ENCODE measurements around the gene NECTIN1.
A peak's percentile ranks its signal among the peaks of the same experiment; 100 is the strongest.

The NECTIN1 gene

GRCh38 chr11:119723952-119724325 lies 5.1 kb downstream of the NECTIN1 start:
- no peak overlapping the region for H3K27ac ChIP-seq (ENCODE audit: low read depth, low read length)
- H3K27me3 ChIP-seq (ENCODE audit: control insufficient read depth in 5 of 5, insufficient read depth in 4 of 5, low read length in 5 of 5) = peaks cover 0 to 2% (median 0%) of the 10 kb centered on the region in 5 donors
- H3K9ac ChIP-seq (ENCODE audit: low read length in 5 of 5) = no peak overlapping the region
- H3K4me1 ChIP-seq (ENCODE audit: control insufficient read depth in 5 of 5, insufficient read depth in 5 of 5, low read length in 5 of 5) = peaks cover 9 to 42% (median 38%) of the 10 kb centered on the region in 5 donors
- H3K4me3 ChIP-seq (ENCODE audit: low read depth in 1 of 5, low read length in 5 of 5) = no peak overlapping the region
- H3K36me3 ChIP-seq (ENCODE audit: control insufficient read depth in 5 of 5, insufficient read depth in 5 of 5, low read length in 5 of 5) = peaks cover 0 to 4% (median 0%) of the 10 kb centered on the region in 5 donors
- no peaks in the 10 kb centered on the region for H3K9me3 ChIP-seq (ENCODE audit: control insufficient read depth in 5 of 5, low read length in 5 of 5)

- Histone ChIP-seq H3K27ac (ENCODE audit: low read depth, low read length) (no peak overlapping the region), H3K4me1 (ENCODE audit: control insufficient read depth in 5 of 5, insufficient read depth in 5 of 5, low read length in 5 of 5) (peaks cover 9 to 41% (median 37%) of the 10 kb centered on the region in 5 donors), H3K9ac (ENCODE audit: low read length in 5 of 5) (no peak overlapping the region), H3K9me3 (ENCODE audit: control insufficient read depth in 5 of 5, low read length in 5 of 5) (no peaks in the 10 kb centered on the region), H3K27me3 (ENCODE audit: control insufficient read depth in 5 of 5, insufficient read depth in 4 of 5, low read length in 5 of 5) (peaks cover 0 to 2% (median 0%) of the 10 kb centered on the region in 5 donors), H3K36me3 (ENCODE audit: control insufficient read depth in 5 of 5, insufficient read depth in 5 of 5, low read length in 5 of 5) (peaks cover 0 to 4% (median 0%) of the 10 kb centered on the region in 5 donors), H3K4me3 (ENCODE audit: low read depth in 1 of 5, low read length in 5 of 5) (no peak overlapping the region)
These were observed 5.6 kb downstream of the NECTIN1 start for GRCh38 chr11:119723243-119723951.

GRCh38 chr11:119722281-119722794 lies 6.7 kb downstream of the NECTIN1 start:
- Histone ChIP-seq H3K27ac (ENCODE audit: low read depth, low read length) (no peak overlapping the region), H3K4me3 (ENCODE audit: low read depth in 1 of 5, low read length in 5 of 5) (no peak overlapping the region), H3K27me3 (ENCODE audit: control insufficient read depth in 5 of 5, insufficient read depth in 4 of 5, low read length in 5 of 5) (peaks cover 0 to 1% (median 0%) of the 10 kb centered on the region in 5 donors), H3K9me3 (ENCODE audit: control insufficient read depth in 5 of 5, low read length in 5 of 5) (no peaks in the 10 kb centered on the region), H3K9ac (ENCODE audit: low read length in 5 of 5) (no peak overlapping the region), H3K4me1 (ENCODE audit: control insufficient read depth in 5 of 5, insufficient read depth in 5 of 5, low read length in 5 of 5) (peaks cover 9 to 30% (median 27%) of the 10 kb centered on the region in 5 donors), H3K36me3 (ENCODE audit: control insufficient read depth in 5 of 5, insufficient read depth in 5 of 5, low read length in 5 of 5) (peaks cover 0 to 4% (median 0%) of the 10 kb centered on the region in 5 donors)

GRCh38 chr11:119721129-119722120 lies 7.6 kb downstream of the NECTIN1 start:
- H3K9ac ChIP-seq (ENCODE audit: low read length in 5 of 5) = peak overlapping the region in 1 of 5 donors; percentile 47
- no peak overlapping the region for H3K27ac ChIP-seq (ENCODE audit: low read depth, low read length)
- H3K27me3 ChIP-seq (ENCODE audit: control insufficient read depth in 5 of 5, insufficient read depth in 4 of 5, low read length in 5 of 5) = no peaks in the 10 kb centered on the region
- H3K4me1 ChIP-seq (ENCODE audit: control insufficient read depth in 5 of 5, insufficient read depth in 5 of 5, low read length in 5 of 5) = peaks cover 5 to 21% (median 17%) of the 10 kb centered on the region in 5 donors
- no peaks in the 10 kb centered on the region for H3K9me3 ChIP-seq (ENCODE audit: control insufficient read depth in 5 of 5, low read length in 5 of 5)
- peaks cover 0 to 4% (median 0%) of the 10 kb centered on the region in 5 donors for H3K36me3 ChIP-seq (ENCODE audit: control insufficient read depth in 5 of 5, insufficient read depth in 5 of 5, low read length in 5 of 5)
- no peak overlapping the region for H3K4me3 ChIP-seq (ENCODE audit: low read depth in 1 of 5, low read length in 5 of 5)

- no peak overlapping the region for H3K4me3 ChIP-seq (ENCODE audit: low read depth in 1 of 5, low read length in 5 of 5)
- peak overlapping the region in 1 of 5 donors; percentile 47 for H3K9ac ChIP-seq (ENCODE audit: low read length in 5 of 5)
- no peak overlapping the region for H3K27ac ChIP-seq (ENCODE audit: low read depth, low read length)
- H3K9me3 ChIP-seq (ENCODE audit: control insufficient read depth in 5 of 5, low read length in 5 of 5) = no peaks in the 10 kb centered on the region
- H3K36me3 ChIP-seq (ENCODE audit: control insufficient read depth in 5 of 5, insufficient read depth in 5 of 5, low read length in 5 of 5) = peaks cover 0 to 4% (median 0%) of the 10 kb centered on the region in 5 donors
- peaks cover 5 to 19% (median 15%) of the 10 kb centered on the region in 5 donors for H3K4me1 ChIP-seq (ENCODE audit: control insufficient read depth in 5 of 5, insufficient read depth in 5 of 5, low read length in 5 of 5)
- no peaks in the 10 kb centered on the region for H3K27me3 ChIP-seq (ENCODE audit: control insufficient read depth in 5 of 5, insufficient read depth in 4 of 5, low read length in 5 of 5)
These were observed 8.6 kb downstream of the NECTIN1 start for GRCh38 chr11:119720311-119720913.

- peaks cover 5 to 20% (median 15%) of the 10 kb centered on the region in 5 donors for H3K4me1 ChIP-seq (ENCODE audit: control insufficient read depth in 5 of 5, insufficient read depth in 5 of 5, low read length in 5 of 5)
- no peak overlapping the region for H3K9ac ChIP-seq (ENCODE audit: low read length in 5 of 5)
- no peaks in the 10 kb centered on the region for H3K27me3 ChIP-seq (ENCODE audit: control insufficient read depth in 5 of 5, insufficient read depth in 4 of 5, low read length in 5 of 5)
- H3K36me3 ChIP-seq (ENCODE audit: control insufficient read depth in 5 of 5, insufficient read depth in 5 of 5, low read length in 5 of 5) = peaks cover 0 to 4% (median 0%) of the 10 kb centered on the region in 5 donors
- H3K9me3 ChIP-seq (ENCODE audit: control insufficient read depth in 5 of 5, low read length in 5 of 5) = no peaks in the 10 kb centered on the region
- no peak overlapping the region for H3K27ac ChIP-seq (ENCODE audit: low read depth, low read length)
- no peak overlapping the region for H3K4me3 ChIP-seq (ENCODE audit: low read depth in 1 of 5, low read length in 5 of 5)
These were observed 11.0 kb downstream of the NECTIN1 start for GRCh38 chr11:119717839-119718534.

- Histone ChIP-seq H3K9me3 (ENCODE audit: control insufficient read depth in 5 of 5, low read length in 5 of 5) (no peaks in the 10 kb centered on the region), H3K27ac (ENCODE audit: low read depth, low read length) (no peak overlapping the region), H3K9ac (ENCODE audit: low read length in 5 of 5) (no peak overlapping the region), H3K36me3 (ENCODE audit: control insufficient read depth in 5 of 5, insufficient read depth in 5 of 5, low read length in 5 of 5) (peaks cover 0 to 4% (median 0%) of the 10 kb centered on the region in 5 donors), H3K4me1 (ENCODE audit: control insufficient read depth in 5 of 5, insufficient read depth in 5 of 5, low read length in 5 of 5) (peaks cover 6 to 24% (median 15%) of the 10 kb centered on the region in 5 donors), H3K4me3 (ENCODE audit: low read depth in 1 of 5, low read length in 5 of 5) (no peak overlapping the region), H3K27me3 (ENCODE audit: control insufficient read depth in 5 of 5, insufficient read depth in 4 of 5, low read length in 5 of 5) (no peaks in the 10 kb centered on the region)
These were observed 12.2 kb downstream of the NECTIN1 start for GRCh38 chr11:119716582-119717498.

- no peak overlapping the region for H3K9ac ChIP-seq (ENCODE audit: low read length in 5 of 5)
- H3K27me3 ChIP-seq (ENCODE audit: control insufficient read depth in 5 of 5, insufficient read depth in 4 of 5, low read length in 5 of 5) = peaks cover 0 to 5% (median 0%) of the 10 kb centered on the region in 5 donors
- no peaks in the 10 kb centered on the region for H3K9me3 ChIP-seq (ENCODE audit: control insufficient read depth in 5 of 5, low read length in 5 of 5)
- H3K4me3 ChIP-seq (ENCODE audit: low read depth in 1 of 5, low read length in 5 of 5) = no peak overlapping the region
- peaks cover 0 to 4% (median 0%) of the 10 kb centered on the region in 5 donors for H3K4me1 ChIP-seq (ENCODE audit: control insufficient read depth in 5 of 5, insufficient read depth in 5 of 5, low read length in 5 of 5)
- peaks cover 0 to 4% (median 0%) of the 10 kb centered on the region in 5 donors for H3K36me3 ChIP-seq (ENCODE audit: control insufficient read depth in 5 of 5, insufficient read depth in 5 of 5, low read length in 5 of 5)
- H3K27ac ChIP-seq (ENCODE audit: low read depth, low read length) = no peak overlapping the region
These were observed 14.4 kb downstream of the NECTIN1 start for GRCh38 chr11:119714590-119714989.

Measured in subcutaneous abdominal adipose tissue (tissue), 5 donors.